K562 (cell line): Measurements from ENCODE around the gene DNAH10. TPM values are rescaled to one million over a fixed set of nuclear protein-coding genes. Genes with fewer than 3 reads are reported as not detected.

ENCODE experiments used
- ATAC-seq: fragments of 200-7000 bp; cut with Tn5 transposase; 3 replicates; pipeline ENCODE4 v1.9.1; 2020; ENCODE audit warnings: moderate library complexity
- BruUV-seq: library from RNA; stranded (reverse); fragments of 400-500 nt; replicated peaks from 2 replicates; lab custom pipeline; 2021; lab: Mats Ljungman, UMichigan
- CTCF ChIA-PET: fragments of 300-600 bp; formaldehyde crosslinking; extraction: SDS; loops from one replicate; lab custom pipeline; 2021; ENCODE audit warnings: low intra/inter-chr PET ratio; lab: Yijun Ruan, JAX
- POLR2A ChIA-PET: fragments of 300-600, 350-650 bp; sonication (Branson Sonifier 250); formaldehyde crosslinking; extraction: SDS; loops from one replicate; lab custom pipeline; 2021; ENCODE audit warnings: antibody characterized with exemption, inconsistent platforms; lab: Yijun Ruan, JAX
- DNase-seq, 4 experiments: peaks; one replicate each; pipeline versions ENCODE4 v3.0.0 to v3.0.0-alpha.2; 2011 to 2018; ENCODE audit warnings: low spot score in 3 of 4, mixed read lengths in 3 of 4; ENCODE audit errors: extremely low read depth in 1 of 4
- FAIRE-seq: peaks from 2 replicates; lab custom pipeline; 2011; peaks lifted over from hg19 to GRCh38; lab: Jason Lieb, UNC
- H2AFZ ChIP-seq: 2 replicates; pipeline ENCODE4 v1.6.0; 2011; ENCODE audit warnings: low read depth, low read length, control low read depth, inconsistent platforms
- H3K27ac ChIP-seq: fragments of 200-600 bp; 3 replicates; pipeline ENCODE4 v1.8.0; 2011; ENCODE audit warnings: low read depth, mild to moderate bottlenecking, control low read depth, inconsistent platforms, low read length, moderate library complexity, mixed read lengths; ENCODE audit errors: extremely low read depth
- H3K27me3 ChIP-seq, 2 experiments: fragments of 300-600 bp in 1 of 2; 2 replicates in 1 of 2; 3 replicates in 1 of 2; pipeline versions ENCODE4 v1.6.0 to v1.8.0; 2011; ENCODE audit warnings: inconsistent platforms in 2 of 2, low read length in 2 of 2, mild to moderate bottlenecking in 1 of 2, mixed read lengths in 1 of 2, moderate library complexity in 1 of 2; ENCODE audit not compliant: control insufficient read depth in 2 of 2, insufficient read depth in 2 of 2
- H3K36me3 ChIP-seq: fragments of 300-600 bp; 3 replicates; pipeline ENCODE4 v1.8.0; 2011; ENCODE audit warnings: mild to moderate bottlenecking, low read length, inconsistent platforms; ENCODE audit not compliant: control insufficient read depth, insufficient read depth
- H3K4me1 ChIP-seq, 2 experiments: fragments of 200-600 bp in 1 of 2; replicated peaks in 1 of 2; 2 replicates in 1 of 2; 3 replicates in 1 of 2; pipeline versions ENCODE4 v1.5.1 to v1.8.0; 2011; ENCODE audit warnings: inconsistent platforms in 2 of 2, low read length in 2 of 2, mild to moderate bottlenecking in 1 of 2, mixed read lengths in 1 of 2, moderate library complexity in 1 of 2; ENCODE audit not compliant: control insufficient read depth in 2 of 2, insufficient read depth in 2 of 2
- H3K4me2 ChIP-seq: 2 replicates; pipeline ENCODE4 v1.6.1; 2011; ENCODE audit warnings: low read length, control low read depth, inconsistent platforms, mixed read lengths; ENCODE audit not compliant: insufficient read depth
- H3K4me3 ChIP-seq: fragments of 200-600 bp; sonication (generic), shearing (Covaris generic); 2 replicates; pipeline ENCODE4 v1.5.1; 2016; ENCODE audit warnings: control low read depth, inconsistent platforms
- H3K79me2 ChIP-seq: fragments of 200-600 bp; 3 replicates; pipeline ENCODE4 v1.8.0; 2011; ENCODE audit warnings: low read length, inconsistent platforms; ENCODE audit not compliant: control insufficient read depth, insufficient read depth
- H3K9ac ChIP-seq, 2 experiments: 2 replicates each; pipeline versions ENCODE4 v1.6.0 to v1.6.1; 2011; ENCODE audit warnings: low read depth in 2 of 2, low read length in 2 of 2, control low read depth in 1 of 2, inconsistent platforms in 1 of 2, mild to moderate bottlenecking in 1 of 2, mixed read lengths in 1 of 2; ENCODE audit not compliant: insufficient read depth in 1 of 2
- H3K9me1 ChIP-seq: one replicate; pipeline ENCODE4 v1.6.0; 2011; ENCODE audit warnings: inconsistent platforms, mild to moderate bottlenecking, low read length, moderate library complexity; ENCODE audit not compliant: control insufficient read depth, insufficient read depth
- H3K9me3 ChIP-seq: replicated peaks from 2 replicates; pipeline ENCODE4 v1.5.1; 2011; ENCODE audit warnings: low read depth, low read length, inconsistent platforms; ENCODE audit not compliant: control insufficient read depth, insufficient read depth
- H4K20me1 ChIP-seq: replicated peaks from 2 replicates; pipeline ENCODE4 v1.6.1; 2011; ENCODE audit warnings: low read length, inconsistent platforms, mixed read lengths; ENCODE audit not compliant: control insufficient read depth, insufficient read depth
- ARHGAP35 ChIP-seq: fragments of 450-650 bp; IDR thresholded peaks from 2 replicates; pipeline ENCODE4 v1.6.1; 2018; ENCODE audit not compliant: partially characterized antibody
- CEBPB ChIP-seq: fragments of 450-650 bp; IDR thresholded peaks from 2 replicates; pipeline ENCODE4 v1.6.1; 2016; ENCODE audit warnings: missing genetic modification characterization, missing compliant biosample characterization
- HDAC1 ChIP-seq, 2 experiments: fragments of 450-650 bp; IDR thresholded peaks; 2 replicates each; pipeline ENCODE4 v1.6.1; 2016 to 2017; ENCODE audit warnings: inconsistent platforms in 1 of 2, mild to moderate bottlenecking in 1 of 2, moderate library complexity in 1 of 2
- PCBP2 ChIP-seq: fragments of 200-400 bp; formaldehyde crosslinking; IDR thresholded peaks from 2 replicates; pipeline ENCODE4 v1.6.1; 2018; ENCODE audit warnings: low read length, low read depth, mild to moderate bottlenecking, moderate library complexity; ENCODE audit not compliant: poor library complexity, severe bottlenecking
- POLR2AphosphoS2 ChIP-seq: IDR thresholded peaks from 2 replicates; pipeline ENCODE4 v1.6.1; 2012; ENCODE audit warnings: low read length, improper control_type of control experiment
- RHOXF2B ChIP-seq: fragments of 250-450 bp; sonication (Bioruptor Pico); conservative IDR thresholded peaks from 2 replicates; pipeline ENCODE4 v1.5.1; 2021
- TAL1 ChIP-seq: fragments of 450-650 bp; IDR thresholded peaks from 2 replicates; pipeline ENCODE4 v1.6.1; 2016; ENCODE audit warnings: mild to moderate bottlenecking
- ZFPM2 ChIP-seq: fragments of 250-450 bp; sonication (Bioruptor Pico); IDR thresholded peaks from 2 replicates; pipeline ENCODE4 v1.5.1; 2022; ENCODE audit warnings: mild to moderate bottlenecking
- ZNF589 ChIP-seq: fragments of 200-800 bp; sonication (Bioruptor generic); IDR thresholded peaks from 2 replicates; pipeline ENCODE4 v1.6.1; 2016; ENCODE audit warnings: low read depth, missing genetic modification characterization, missing compliant biosample characterization
- WGBS: fragments of 100-300 bp; shearing (Covaris generic); methylation state at CpG from one replicate; pipeline ENCODE4 v1.1.6; 2016; ENCODE audit warnings: low coverage, mixed read lengths; ENCODE audit not compliant: insufficient coverage; ENCODE audit errors: missing lambda C conversion rate; 5-methylcytosine and 5-hydroxymethylcytosine counted together
- in situ Hi-C: fragments of 300-500 bp; cut with MboI; formaldehyde crosslinking; loops from 4 replicates; pipeline ENCODE4 v1.15.0; 2018; ENCODE audit warnings: inconsistent platforms, mixed read lengths
- intact Hi-C: fragments of 100-400 bp; cut with micrococcal nuclease; formaldehyde crosslinking; loops from 2 replicates; pipeline ENCODE4 v1.14.2; 2022
- polyA plus RNA-seq, 8 experiments: library from polyadenylated mRNA; depleted of rRNA in 4 of 8; stranded (reverse) in 5 of 8; unstranded in 3 of 8; fragments of >200 nt; fragmentation: Nextera tagmentation in 2 of 8; fragmentation: Illumina TruSeq in 1 of 8; extraction: Ambion mirVana in 2 of 8; extraction: Trizol in 1 of 8; gene quantifications; 2 replicates each; pipeline versions ENCODE4 v1.2.1 to v1.2.3, GENCODE V29; 2011 to 2014; ENCODE audit warnings: inconsistent platforms in 1 of 8, missing spikeins in 1 of 8
- total RNA-seq, 7 experiments: library from RNA; depleted of rRNA in 6 of 7; stranded (reverse); fragments of >200 nt in 6 of 7; fragmentation: Illumina TruSeq in 2 of 7; extraction: Trizol in 2 of 7; gene quantifications; 2 replicates each; pipeline versions ENCODE4 v1.2.1 to v1.2.3, GENCODE V29; 2011 to 2021; ENCODE audit warnings: low replicate concordance in 1 of 7
- TF ChIP-seq, protein P1 (sequence below): fragments of 450-650 bp; formaldehyde crosslinking; conservative IDR thresholded peaks from 2 replicates; pipeline ENCODE4 v1.4.0; 2022; ENCODE audit warnings: mild to moderate bottlenecking, missing genetic modification characterization
- TF ChIP-seq, protein P2 (sequence below), 3 experiments: IDR thresholded peaks in 2 of 3; conservative IDR thresholded peaks in 1 of 3; 2 replicates each; pipeline ENCODE4 v1.5.1; 2011 to 2012; ENCODE audit warnings: low read length in 3 of 3, mild to moderate bottlenecking in 3 of 3, control low read depth in 2 of 3, improper control_type of control experiment in 1 of 3, inconsistent platforms in 1 of 3, low read depth in 1 of 3, mixed read lengths in 1 of 3, moderate library complexity in 1 of 3; ENCODE audit not compliant: insufficient read depth in 2 of 3

The DNAH10 gene
- total and polyA plus RNA-seq, 9 of the 15 experiments (the other 6 are each of a cell fraction or from before 2014, with no cell fraction given): 0.01 to 0.06 (median 0.04) TPM; not detected in 1

- TF ChIP-seq, protein P1, sequence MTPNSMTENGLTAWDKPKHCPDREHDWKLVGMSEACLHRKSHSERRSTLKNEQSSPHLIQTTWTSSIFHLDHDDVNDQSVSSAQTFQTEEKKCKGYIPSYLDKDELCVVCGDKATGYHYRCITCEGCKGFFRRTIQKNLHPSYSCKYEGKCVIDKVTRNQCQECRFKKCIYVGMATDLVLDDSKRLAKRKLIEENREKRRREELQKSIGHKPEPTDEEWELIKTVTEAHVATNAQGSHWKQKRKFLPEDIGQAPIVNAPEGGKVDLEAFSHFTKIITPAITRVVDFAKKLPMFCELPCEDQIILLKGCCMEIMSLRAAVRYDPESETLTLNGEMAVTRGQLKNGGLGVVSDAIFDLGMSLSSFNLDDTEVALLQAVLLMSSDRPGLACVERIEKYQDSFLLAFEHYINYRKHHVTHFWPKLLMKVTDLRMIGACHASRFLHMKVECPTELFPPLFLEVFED (CRISPR knock-in tag): no peak
- TF ChIP-seq, protein P2, sequence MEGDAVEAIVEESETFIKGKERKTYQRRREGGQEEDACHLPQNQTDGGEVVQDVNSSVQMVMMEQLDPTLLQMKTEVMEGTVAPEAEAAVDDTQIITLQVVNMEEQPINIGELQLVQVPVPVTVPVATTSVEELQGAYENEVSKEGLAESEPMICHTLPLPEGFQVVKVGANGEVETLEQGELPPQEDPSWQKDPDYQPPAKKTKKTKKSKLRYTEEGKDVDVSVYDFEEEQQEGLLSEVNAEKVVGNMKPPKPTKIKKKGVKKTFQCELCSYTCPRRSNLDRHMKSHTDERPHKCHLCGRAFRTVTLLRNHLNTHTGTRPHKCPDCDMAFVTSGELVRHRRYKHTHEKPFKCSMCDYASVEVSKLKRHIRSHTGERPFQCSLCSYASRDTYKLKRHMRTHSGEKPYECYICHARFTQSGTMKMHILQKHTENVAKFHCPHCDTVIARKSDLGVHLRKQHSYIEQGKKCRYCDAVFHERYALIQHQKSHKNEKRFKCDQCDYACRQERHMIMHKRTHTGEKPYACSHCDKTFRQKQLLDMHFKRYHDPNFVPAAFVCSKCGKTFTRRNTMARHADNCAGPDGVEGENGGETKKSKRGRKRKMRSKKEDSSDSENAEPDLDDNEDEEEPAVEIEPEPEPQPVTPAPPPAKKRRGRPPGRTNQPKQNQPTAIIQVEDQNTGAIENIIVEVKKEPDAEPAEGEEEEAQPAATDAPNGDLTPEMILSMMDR (IDR thresholded peaks at IDR 0.05 in 2 of 3, conservative IDR thresholded peaks at IDR 0.05 in 1 of 3; ENCODE audit: insufficient read depth in 2 of 3, low read depth in 1 of 3, low read length in 3 of 3): no peak
- TF ChIP-seq, all 486 proteins: peak for 0
Observed at GRCh38 chr12:123771261-123771660, 9.2 kb downstream of the DNAH10 start (continued).

- Histone ChIP-seq H3K27me3 (peaks cover 18 to 19% of the 10 kb centered on the region in 2 experiments; a peak in 3 of 5 replicates), H3K4me3 (no peak overlapping the region), H3K4me1 (no peaks in the 10 kb centered on the region), H3K27ac (no peak overlapping the region), H3K4me2 (no peak overlapping the region), H3K9me1 (no peaks in the 10 kb centered on the region), H3K9me3 (no peaks in the 10 kb centered on the region), H3K9ac (no peak overlapping the region), H3K36me3 (no peaks in the 10 kb centered on the region), H2AFZ (no peak overlapping the region), H4K20me1 (no peaks in the 10 kb centered on the region), H3K79me2 (no peaks in the 10 kb centered on the region)
- BruUV-seq: no TSS peak
- in situ Hi-C loops (no loop called here), intact Hi-C loops (no loop called here)
- 6% methylated on average over 5 of the region's 5 CpGs for WGBS
- FAIRE-seq (no peak), ATAC-seq (no peak), DNase-seq (no peak)
- TF ChIP-seq ZFPM2: no peak
- no peak for TF ChIP-seq TAL1
- no peak for TF ChIP-seq ZNF589 (CRISPR knock-in tag)
- no peak for TF ChIP-seq ARHGAP35
- no peak for TF ChIP-seq RHOXF2B
- no peak for TF ChIP-seq HDAC1 (IDR thresholded peaks at IDR 0.05)
- TF ChIP-seq PCBP2: no peak
- TF ChIP-seq POLR2AphosphoS2: no peak
- TF ChIP-seq CEBPB (tag): no peak
- CTCF ChIA-PET: no interaction called here
- POLR2A ChIA-PET: no interaction called here
Observed at GRCh38 chr12:123772074-123772473, 10.0 kb downstream of the DNAH10 start.
